OCI-LY7 (cell line): ENCODE measurements around the gene MEIS2. TPM values are rescaled to one million over a fixed set of nuclear protein-coding genes. Genes with fewer than 3 reads are reported as not detected.

Experiments
- BruUV-seq: library from RNA; stranded (reverse); fragments of 400-500 nt; replicated peaks from 2 replicates; lab custom pipeline; 2021; lab: Mats Ljungman, UMichigan
- CTCF ChIA-PET: fragments of 300-600 bp; sonication (Branson Sonifier 250); formaldehyde crosslinking; loops from one replicate; lab custom pipeline; 2022; ENCODE audit warnings: antibody characterized with exemption; ENCODE audit not compliant: unreplicated experiment; lab: Charles Lee
- POLR2A ChIA-PET: fragments of 300-600 bp; sonication (Branson Sonifier 250); formaldehyde crosslinking; loops from one replicate; lab custom pipeline; 2022; ENCODE audit warnings: antibody characterized with exemption; lab: Charles Lee
- DNase-seq: peaks from one replicate; pipeline ENCODE4 v3.0.0-alpha.2; 2015; ENCODE audit warnings: low spot score
- H2AFZ ChIP-seq: fragments of 200-600 bp; sonication (generic), shearing (Covaris generic); 2 replicates; pipeline ENCODE4 v1.6.1; 2014; ENCODE audit warnings: mild to moderate bottlenecking, antibody characterized with exemption, low read length, moderate library complexity
- H3K27ac ChIP-seq: fragments of 200-600 bp; sonication (generic); 2 replicates; pipeline ENCODE4 v1.5.1; 2014; ENCODE audit warnings: mixed run types, low read depth, mild to moderate bottlenecking, moderate library complexity, low read length, inconsistent platforms; ENCODE audit not compliant: poor library complexity, severe bottlenecking
- H3K36me3 ChIP-seq: fragments of 200-600 bp; sonication (generic); 2 replicates; pipeline ENCODE4 v1.6.1; 2014; ENCODE audit warnings: mild to moderate bottlenecking, antibody characterized with exemption, low read length, moderate library complexity, mixed read lengths; ENCODE audit not compliant: insufficient read depth
- H3K4me1 ChIP-seq: fragments of 200-600 bp; sonication (generic); 2 replicates; pipeline ENCODE4 v1.5.1; 2014; ENCODE audit warnings: mild to moderate bottlenecking, low read length; ENCODE audit not compliant: insufficient read depth, poor library complexity, severe bottlenecking
- H3K4me2 ChIP-seq: fragments of 200-600 bp; sonication (generic); 2 replicates; pipeline ENCODE4 v1.6.1; 2014; ENCODE audit warnings: mild to moderate bottlenecking, low read length
- H3K4me3 ChIP-seq: fragments of 200-600 bp; sonication (generic); 2 replicates; pipeline ENCODE4 v1.5.1; 2014; ENCODE audit warnings: mild to moderate bottlenecking, low read depth, low read length; ENCODE audit not compliant: poor library complexity, severe bottlenecking
- H3K79me2 ChIP-seq: fragments of 200-600 bp; sonication (generic); 2 replicates; pipeline ENCODE4 v1.6.1; 2016; ENCODE audit warnings: low read depth, mild to moderate bottlenecking, low read length, moderate library complexity, mixed read lengths; ENCODE audit not compliant: insufficient read depth
- H3K9me2 ChIP-seq: fragments of 200-600 bp; sonication (generic); 2 replicates; pipeline ENCODE4 v1.6.1; 2016; ENCODE audit warnings: mild to moderate bottlenecking, low read length, mixed read lengths; ENCODE audit not compliant: insufficient read depth
- H3K9me3 ChIP-seq: fragments of 200-600 bp; sonication (generic); 2 replicates; pipeline ENCODE4 v1.6.1; 2014; ENCODE audit warnings: mild to moderate bottlenecking, mixed run types, low read length, mixed read lengths
- H4K20me1 ChIP-seq: fragments of 200-600 bp; sonication (generic); 2 replicates; pipeline ENCODE4 v1.6.1; 2014; ENCODE audit warnings: mild to moderate bottlenecking, antibody characterized with exemption, low read length, moderate library complexity, mixed read lengths; ENCODE audit not compliant: insufficient read depth
- EZH2phosphoT487 ChIP-seq: fragments of 200-600 bp; sonication (generic); IDR thresholded peaks from 2 replicates; pipeline ENCODE4 v1.6.1; 2018; ENCODE audit warnings: low read depth, borderline replicate concordance, mild to moderate bottlenecking, mixed run types, antibody characterized with exemption, low read length, moderate library complexity, mixed read lengths
- intact Hi-C: fragments of 100-400 bp; cut with micrococcal nuclease; formaldehyde crosslinking; loops from one replicate; pipeline ENCODE4 v1.10.0; 2022; ENCODE audit not compliant: unreplicated experiment
- total RNA-seq, 2 experiments: library from RNA; depleted of rRNA in 1 of 2; stranded (reverse); fragments of >200 nt in 1 of 2; shearing (Covaris generic) in 1 of 2; gene quantifications; 2 replicates each; pipeline ENCODE4 v1.2.3, GENCODE V29; 2014 to 2022
- TF ChIP-seq, protein P1 (sequence below): fragments of 200-600 bp; sonication (generic); conservative IDR thresholded peaks from 2 replicates; pipeline ENCODE4 v1.5.1; 2014; ENCODE audit warnings: mild to moderate bottlenecking, antibody characterized with exemption, low read length, moderate library complexity, mixed read lengths

The MEIS2 gene
- total RNA-seq, 2 experiments from 2014 or later = 31.0 to 35.8 TPM

DNA sequence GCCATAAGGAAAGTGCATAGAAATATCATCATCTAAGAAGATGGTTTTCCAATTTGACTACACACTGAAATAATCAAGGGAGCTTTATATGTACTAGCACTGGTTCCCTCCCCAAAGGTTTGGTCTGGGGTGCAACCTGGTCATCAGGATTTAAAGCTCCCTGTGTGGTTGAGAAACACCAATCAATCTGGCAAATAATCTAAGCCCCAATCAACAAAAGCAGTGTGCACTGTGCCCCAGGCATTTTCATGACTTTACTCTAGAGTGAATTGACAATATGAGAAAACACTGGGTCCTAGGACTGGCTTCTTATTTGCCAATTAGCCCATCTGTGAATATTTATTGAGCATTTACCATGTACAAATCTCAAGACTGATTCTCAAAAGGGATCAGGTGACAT lies 255.1 kb downstream of the MEIS2 start:
- no peak overlapping the region for H2AFZ ChIP-seq
- no peak for DNase-seq
- CTCF ChIA-PET = no interaction called here
- TF ChIP-seq, protein P1, sequence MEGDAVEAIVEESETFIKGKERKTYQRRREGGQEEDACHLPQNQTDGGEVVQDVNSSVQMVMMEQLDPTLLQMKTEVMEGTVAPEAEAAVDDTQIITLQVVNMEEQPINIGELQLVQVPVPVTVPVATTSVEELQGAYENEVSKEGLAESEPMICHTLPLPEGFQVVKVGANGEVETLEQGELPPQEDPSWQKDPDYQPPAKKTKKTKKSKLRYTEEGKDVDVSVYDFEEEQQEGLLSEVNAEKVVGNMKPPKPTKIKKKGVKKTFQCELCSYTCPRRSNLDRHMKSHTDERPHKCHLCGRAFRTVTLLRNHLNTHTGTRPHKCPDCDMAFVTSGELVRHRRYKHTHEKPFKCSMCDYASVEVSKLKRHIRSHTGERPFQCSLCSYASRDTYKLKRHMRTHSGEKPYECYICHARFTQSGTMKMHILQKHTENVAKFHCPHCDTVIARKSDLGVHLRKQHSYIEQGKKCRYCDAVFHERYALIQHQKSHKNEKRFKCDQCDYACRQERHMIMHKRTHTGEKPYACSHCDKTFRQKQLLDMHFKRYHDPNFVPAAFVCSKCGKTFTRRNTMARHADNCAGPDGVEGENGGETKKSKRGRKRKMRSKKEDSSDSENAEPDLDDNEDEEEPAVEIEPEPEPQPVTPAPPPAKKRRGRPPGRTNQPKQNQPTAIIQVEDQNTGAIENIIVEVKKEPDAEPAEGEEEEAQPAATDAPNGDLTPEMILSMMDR = no peak
- TF ChIP-seq EZH2phosphoT487 = no peak
- no peaks in the 10 kb centered on the region for H3K4me1 ChIP-seq
- H3K9me3 ChIP-seq = no peaks in the 10 kb centered on the region
- no TSS peak for BruUV-seq
- H3K27ac ChIP-seq = no peak overlapping the region
- no peaks in the 10 kb centered on the region for H4K20me1 ChIP-seq
- intact Hi-C loops = no loop called here
- POLR2A ChIA-PET = interaction anchor here (1.2 kb wide), 1 partner anchor 54 kb away, joined by 3 read pairs; no protein-coding TSS in a partner anchor
- no peak overlapping the region for H3K4me2 ChIP-seq
- H3K4me3 ChIP-seq = no peak overlapping the region
- no peaks in the 10 kb centered on the region for H3K9me2 ChIP-seq
- H3K79me2 ChIP-seq = no peaks in the 10 kb centered on the region
- no peaks in the 10 kb centered on the region for H3K36me3 ChIP-seq

DNA sequence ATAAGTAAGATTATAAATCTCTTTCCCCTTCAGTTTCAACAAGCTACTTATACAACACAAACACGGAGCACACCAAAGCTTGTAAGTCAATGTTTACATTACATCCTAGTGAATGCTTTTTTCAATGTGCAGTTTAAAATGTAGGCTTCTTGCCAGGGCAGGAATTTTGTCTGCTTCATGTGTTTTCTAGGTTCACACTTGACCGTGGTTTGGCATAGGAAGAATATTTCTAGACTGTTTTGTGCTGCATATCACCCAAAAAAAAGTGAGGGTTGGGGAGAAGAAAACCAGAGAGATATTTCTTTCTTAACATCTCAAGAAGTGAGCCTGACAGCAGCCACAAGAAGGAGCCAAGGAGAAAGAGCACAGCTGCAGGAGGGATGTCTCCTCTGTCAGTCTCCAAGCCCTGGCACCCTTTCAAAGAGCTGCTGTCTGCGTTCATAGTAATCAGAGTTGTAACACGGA lies 255.8 kb downstream of the MEIS2 start:
- Histone ChIP-seq H3K27ac (no peak overlapping the region), H4K20me1 (no peaks in the 10 kb centered on the region), H3K9me3 (no peaks in the 10 kb centered on the region), H2AFZ (no peak overlapping the region), H3K9me2 (no peaks in the 10 kb centered on the region), H3K4me2 (no peak overlapping the region), H3K79me2 (no peaks in the 10 kb centered on the region), H3K4me1 (no peaks in the 10 kb centered on the region), H3K4me3 (no peak overlapping the region), H3K36me3 (no peaks in the 10 kb centered on the region)
- ChIA-PET CTCF (no interaction called here), POLR2A (interaction anchor here (1.2 kb wide), 1 partner anchor 55 kb away, joined by 3 read pairs; no protein-coding TSS in a partner anchor)
- no peak for TF ChIP-seq EZH2phosphoT487
- TF ChIP-seq, protein P1 = no peak
- no peak for DNase-seq
- BruUV-seq = no TSS peak
- intact Hi-C loops = no loop called here

DNA sequence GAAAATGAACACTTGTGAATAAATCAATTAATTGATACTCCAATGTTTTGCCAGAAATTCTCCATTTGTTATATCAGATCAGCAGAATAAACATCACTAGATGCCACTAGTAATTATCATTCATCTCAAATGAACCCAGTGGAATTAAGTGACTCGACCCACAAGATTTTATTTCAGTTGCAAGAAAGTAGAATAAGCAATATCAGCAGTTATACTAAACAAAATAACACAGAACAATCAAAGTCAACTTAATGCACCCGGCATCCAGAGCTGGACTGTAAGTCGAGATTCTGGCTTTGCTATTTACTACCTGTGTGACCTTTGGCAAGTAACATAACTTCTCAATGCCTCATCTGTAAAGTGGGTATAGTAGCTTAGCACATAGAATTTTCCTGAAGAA lies 256.5 kb downstream of the MEIS2 start:
- no peak for DNase-seq
- Histone ChIP-seq H3K79me2 (no peaks in the 10 kb centered on the region), H3K9me2 (no peaks in the 10 kb centered on the region), H3K9me3 (no peaks in the 10 kb centered on the region), H3K4me2 (no peak overlapping the region), H4K20me1 (no peaks in the 10 kb centered on the region), H3K36me3 (no peaks in the 10 kb centered on the region), H3K4me3 (no peak overlapping the region), H3K27ac (no peak overlapping the region), H2AFZ (no peak overlapping the region), H3K4me1 (no peaks in the 10 kb centered on the region)
- no TSS peak for BruUV-seq
- CTCF ChIA-PET = no interaction called here
- POLR2A ChIA-PET = interaction anchor here (1.0 to 1.2 kb wide), 2 partner anchors 26 to 56 kb away, joined by 3 read pairs; no protein-coding TSS in a partner anchor
- TF ChIP-seq, protein P1 = no peak
- no peak for TF ChIP-seq EZH2phosphoT487
- intact Hi-C loops = no loop called here
